HG03039 (cell line): Measurements from ENCODE around the gene DSCAML1.

ENCODE experiments used
- ATAC-seq: cut with Tn5 transposase; IDR thresholded peaks from one replicate; pipeline ENCODE4 v1.9.1; 2021; ENCODE audit warnings: mild to moderate bottlenecking, moderate library complexity; ENCODE audit not compliant: unreplicated experiment

The DSCAML1 gene

DNA sequence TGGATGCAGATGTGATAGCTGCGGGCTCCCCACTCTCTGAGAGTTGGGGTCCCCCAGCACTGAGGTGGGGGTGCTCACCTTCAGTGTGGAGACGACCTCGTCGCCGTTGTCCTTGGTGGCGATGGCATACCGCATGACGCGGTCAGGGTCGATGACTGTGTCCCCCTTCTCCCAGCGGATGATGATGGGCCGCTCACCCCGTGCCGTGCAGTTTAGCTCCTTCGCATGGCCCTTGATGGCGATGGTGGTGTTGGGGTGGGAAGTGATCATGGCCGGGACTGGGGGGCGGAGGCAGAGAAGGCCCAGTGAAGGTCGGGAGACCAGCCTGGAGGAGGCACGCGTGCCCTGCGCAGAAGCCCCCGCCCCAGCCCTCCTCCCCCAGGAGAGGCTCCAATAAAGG lies 315.1 kb downstream of the DSCAML1 start:
- ATAC-seq: no peak

GRCh38 chr11:117481036-117481435 lies 316.0 kb downstream of the DSCAML1 start:
- ATAC-seq: no peak

- ATAC-seq: no peak
Observed at GRCh38 chr11:117480221-117480620, 316.8 kb downstream of the DSCAML1 start.

DNA sequence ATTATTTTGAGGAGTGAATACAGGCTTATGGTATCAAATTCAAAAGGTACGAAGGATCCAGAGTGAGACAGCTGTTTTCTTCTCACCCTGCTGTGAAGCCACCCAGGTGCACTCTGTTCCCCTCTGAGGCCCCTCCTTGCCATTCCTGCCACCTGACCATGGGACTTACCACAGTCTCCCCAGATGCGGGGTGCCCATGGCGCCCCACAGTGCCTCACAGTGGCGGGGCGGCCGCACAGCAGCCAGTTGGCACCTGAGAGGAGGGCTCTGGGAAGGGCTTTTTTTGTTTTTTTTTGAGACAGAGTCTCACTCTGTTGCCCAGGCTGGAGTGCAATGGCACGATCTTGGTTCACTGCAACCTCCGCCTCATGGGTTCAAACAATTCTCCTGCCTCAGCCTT lies 317.6 kb downstream of the DSCAML1 start:
- ATAC-seq: no peak

DNA sequence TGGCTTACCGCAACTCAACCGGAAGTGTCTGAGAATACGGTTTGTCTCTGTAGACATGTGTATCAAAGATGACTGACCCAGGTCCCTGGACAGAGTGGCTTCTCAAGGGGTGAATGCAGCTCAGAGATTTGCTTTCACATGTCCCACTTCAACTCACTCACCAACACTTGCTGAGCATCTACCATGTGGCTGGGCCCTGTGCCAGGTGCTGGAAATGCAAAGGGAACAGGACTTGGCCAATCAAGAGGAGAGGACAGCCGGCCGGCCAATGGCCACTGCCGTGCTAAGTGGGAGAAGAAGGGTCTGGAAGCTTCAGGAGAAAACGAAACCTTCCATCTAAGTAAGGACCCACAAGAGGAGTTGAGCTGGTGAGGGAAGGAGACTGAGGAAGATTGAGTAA lies 318.1 kb downstream of the DSCAML1 start:
- no peak for ATAC-seq

GRCh38 chr11:117478126-117478860 lies 318.7 kb downstream of the DSCAML1 start:
- no peak for ATAC-seq

DNA sequence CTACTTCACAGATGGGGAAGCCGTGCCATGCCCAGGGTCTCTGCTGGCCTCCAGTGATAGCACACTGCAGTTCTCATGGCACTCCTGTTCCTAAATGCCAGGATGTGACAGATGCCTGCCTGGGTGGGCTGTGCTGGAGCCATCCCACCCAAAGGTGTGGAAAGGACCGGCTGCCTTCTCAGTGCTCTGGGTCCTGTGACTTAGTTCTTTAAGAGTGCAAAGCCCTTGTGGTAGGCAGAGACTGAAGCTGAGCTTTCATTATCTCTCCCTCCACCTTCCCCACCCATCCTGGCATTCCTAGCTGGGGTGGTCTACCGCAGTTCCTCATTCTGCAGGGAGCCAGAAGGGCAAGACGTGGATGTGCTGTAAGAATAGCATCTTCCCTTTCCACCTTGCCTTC lies 319.3 kb downstream of the DSCAML1 start:
- ATAC-seq: no peak

DNA sequence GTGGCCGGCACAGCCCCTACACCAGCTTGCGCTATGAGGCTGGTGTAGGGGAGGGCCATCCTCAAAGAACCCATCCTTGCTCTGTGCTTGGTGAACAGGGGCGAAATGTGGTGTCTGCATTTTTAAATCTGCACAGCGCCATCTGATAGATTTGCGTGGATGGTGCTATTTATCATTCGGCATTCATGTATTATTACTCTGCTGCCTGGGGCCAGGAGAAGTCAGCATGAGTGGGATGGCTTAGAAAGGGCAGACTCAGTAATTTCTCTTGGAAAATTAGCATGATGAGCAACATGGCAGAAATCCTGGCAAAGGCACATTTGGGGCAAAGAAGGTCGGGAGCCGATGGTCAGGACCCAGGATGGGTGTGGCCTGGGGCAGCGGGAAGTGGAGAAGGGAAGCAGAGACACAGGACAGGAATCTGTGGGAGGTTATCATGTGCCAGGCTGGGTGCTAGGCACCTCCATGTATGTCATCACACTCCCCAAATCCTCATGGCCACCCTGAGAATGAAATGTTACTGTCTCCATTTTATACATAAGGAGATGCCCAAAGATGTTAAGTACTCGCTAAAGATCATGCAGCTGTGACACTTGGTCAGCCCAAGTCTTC lies 320.4 kb downstream of the DSCAML1 start:
- ATAC-seq: no peak

- ATAC-seq: no peak
Observed at GRCh38 chr11:117475716-117476530, 321.1 kb downstream of the DSCAML1 start.

- no peak for ATAC-seq
Observed at GRCh38 chr11:117473481-117474091, 323.4 kb downstream of the DSCAML1 start.

DNA sequence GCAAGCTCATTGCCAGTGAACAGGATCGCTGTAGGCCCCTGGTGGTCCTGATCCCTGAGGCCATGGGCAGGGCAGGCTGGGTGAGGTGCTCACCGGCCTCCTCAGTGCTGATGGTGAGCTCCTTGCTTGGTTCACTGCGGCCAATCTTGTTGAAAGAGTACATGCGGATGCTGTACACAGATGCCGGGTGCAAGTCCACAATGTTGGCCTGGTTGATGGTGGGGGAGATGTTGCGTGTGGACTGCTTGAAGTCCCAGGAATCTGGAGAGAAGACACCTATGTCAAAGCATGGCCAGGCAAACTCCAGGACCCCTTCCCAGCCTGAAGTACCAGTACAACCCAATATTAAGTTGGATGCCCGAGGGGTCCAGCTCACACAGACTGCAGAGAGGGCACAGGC lies 325.2 kb downstream of the DSCAML1 start:
- no peak for ATAC-seq

GRCh38 chr11:117470576-117470975 lies 326.4 kb downstream of the DSCAML1 start:
- ATAC-seq: no peak

DNA sequence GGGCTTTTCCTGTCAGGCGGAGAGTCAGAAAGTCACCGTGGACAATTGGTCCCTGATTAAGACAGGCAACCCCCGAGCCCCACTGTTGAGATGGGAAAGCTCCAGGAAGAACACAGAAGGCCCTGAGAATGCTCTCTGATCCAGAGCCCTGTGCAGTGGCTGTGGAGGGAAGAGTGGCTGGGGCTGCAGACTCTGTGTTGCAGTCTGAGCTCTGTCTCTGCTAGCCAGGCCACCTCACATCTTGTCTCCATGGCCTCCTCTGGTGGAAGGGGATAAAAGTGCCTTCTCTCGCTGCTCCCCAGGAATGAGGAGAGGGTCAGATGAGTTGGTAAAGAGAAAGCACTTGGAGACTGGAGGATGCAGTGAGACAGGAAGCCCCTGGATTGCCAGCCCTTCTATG lies 328.1 kb downstream of the DSCAML1 start:
- no peak for ATAC-seq

DNA sequence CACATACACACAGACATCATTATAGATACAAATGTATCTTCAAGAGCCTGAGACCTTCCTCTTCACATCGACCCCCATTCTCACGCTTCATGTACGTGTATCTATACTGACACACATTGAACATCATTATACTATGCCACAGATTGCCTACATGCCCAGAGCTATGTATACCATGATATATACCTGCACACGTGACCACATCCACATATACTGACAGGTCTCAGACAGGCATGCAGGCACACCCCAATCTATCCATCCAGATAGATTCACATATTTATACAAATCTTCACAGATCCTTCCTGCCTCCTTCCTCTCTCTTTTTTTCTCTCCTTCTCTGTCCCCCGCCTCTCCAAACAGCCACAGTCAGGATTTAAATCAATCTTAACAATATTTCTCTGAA lies 329.2 kb downstream of the DSCAML1 start:
- no peak for ATAC-seq

DNA sequence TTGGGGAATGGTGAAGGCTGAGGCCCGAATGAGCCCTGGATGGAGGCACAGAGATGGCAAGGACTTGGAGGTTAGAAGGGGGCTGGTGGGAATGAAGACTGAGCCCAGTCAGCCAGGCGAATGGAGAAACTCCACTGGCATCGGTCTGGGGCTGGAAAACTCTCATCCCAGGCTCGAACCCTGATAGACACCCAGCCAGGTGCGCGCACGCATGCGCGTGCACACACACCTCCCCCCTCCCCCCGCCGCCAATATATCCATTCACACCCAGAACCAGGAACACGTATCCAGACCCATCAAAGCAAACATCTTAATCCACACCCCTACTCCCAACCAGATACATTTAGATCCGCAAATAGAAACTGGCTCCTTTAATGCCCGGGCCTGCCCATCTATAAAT lies 330.1 kb downstream of the DSCAML1 start:
- ATAC-seq: no peak

DNA sequence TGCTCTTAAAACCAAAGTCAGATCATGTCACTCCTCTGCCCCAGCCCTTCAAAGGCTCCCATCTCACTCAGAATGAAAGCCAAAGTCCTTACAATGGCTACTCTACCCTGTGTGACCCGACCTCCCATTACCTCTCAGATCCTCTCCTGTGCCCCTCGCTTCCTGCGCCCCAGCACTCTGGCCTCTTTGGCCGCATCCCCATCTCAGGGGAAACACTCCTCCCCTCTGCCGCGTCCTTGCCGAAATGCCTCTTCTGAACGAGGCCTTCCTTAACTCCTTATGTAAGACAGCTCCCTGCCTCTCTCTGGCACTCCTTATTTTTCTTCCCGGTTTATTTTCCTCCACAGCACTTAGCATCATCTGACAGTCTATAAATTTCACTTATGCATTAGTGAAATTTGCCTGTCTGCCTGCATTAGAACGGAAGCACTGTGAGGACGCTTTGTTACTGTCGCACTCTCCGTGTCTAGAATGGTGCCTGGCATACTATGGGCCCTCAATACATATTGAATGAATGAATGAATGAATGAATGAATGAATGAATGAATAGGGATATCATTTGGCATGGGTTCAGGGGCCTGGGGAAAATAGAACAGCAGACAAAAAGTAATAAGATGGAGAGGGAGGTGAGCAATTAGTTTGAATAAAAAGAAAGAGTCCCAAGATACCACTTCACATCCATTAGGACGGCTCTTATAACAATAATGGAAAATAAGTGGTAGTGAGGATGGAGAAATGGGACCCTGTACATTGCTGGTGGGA lies 331.6 kb downstream of the DSCAML1 start:
- ATAC-seq: no peak

DNA sequence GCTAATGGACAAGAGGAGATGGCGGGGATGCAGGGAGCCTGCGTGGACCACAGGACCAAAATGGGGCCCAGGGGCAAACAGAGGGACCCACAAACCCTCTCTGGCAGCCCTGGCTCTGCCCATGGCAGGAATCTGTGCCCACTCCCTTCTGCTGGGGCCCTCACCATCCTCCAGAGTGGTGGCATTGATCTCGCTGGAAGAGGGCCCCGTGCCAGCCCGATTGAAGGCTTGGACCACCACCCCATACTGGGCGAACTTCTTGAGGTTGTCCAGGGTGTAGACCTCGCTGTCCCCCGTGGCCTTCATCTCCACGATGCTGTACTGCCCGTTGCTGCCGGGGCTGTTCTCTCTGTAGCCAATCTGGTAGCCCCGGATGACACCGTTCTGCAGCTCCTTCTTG lies 332.2 kb downstream of the DSCAML1 start:
- ATAC-seq: no peak

GRCh38 chr11:117462864-117463247 lies 334.2 kb downstream of the DSCAML1 start:
- ATAC-seq: no peak

GRCh38 chr11:117462183-117462863 lies 334.7 kb downstream of the DSCAML1 start:
- ATAC-seq: no peak
